DOHH2 (cell line): ENCODE measurements around the gene DOCK8.

Source experiments
- H3F3A ChIP-seq: fragments of 200-600 bp; sonication (generic), shearing (Covaris generic); 2 replicates; pipeline ENCODE4 v1.6.0; 2016; ENCODE audit warnings: antibody characterized with exemption, mild to moderate bottlenecking; ENCODE audit not compliant: control insufficient read depth, insufficient read depth
- H3K27ac ChIP-seq: fragments of 200-600 bp; sonication (generic); 2 replicates; pipeline ENCODE4 v1.5.1; 2014; ENCODE audit warnings: low read depth, mild to moderate bottlenecking, low read length, moderate library complexity
- H3K27me3 ChIP-seq: fragments of 200-600 bp; sonication (generic); 2 replicates; pipeline ENCODE4 v1.6.1; 2014; ENCODE audit warnings: mild to moderate bottlenecking, low read length, mixed read lengths; ENCODE audit not compliant: control insufficient read depth
- H3K36me3 ChIP-seq: fragments of 200-600 bp; sonication (generic); 2 replicates; pipeline ENCODE4 v1.6.1; 2014; ENCODE audit warnings: mild to moderate bottlenecking, low read length, moderate library complexity, mixed read lengths; ENCODE audit not compliant: control insufficient read depth
- H3K4me1 ChIP-seq: fragments of 200-600 bp; sonication (generic); 2 replicates; pipeline ENCODE4 v1.6.1; 2014; ENCODE audit warnings: mild to moderate bottlenecking, low read length, mixed read lengths; ENCODE audit not compliant: control insufficient read depth
- H3K4me2 ChIP-seq: fragments of 200-600 bp; sonication (generic); 2 replicates; pipeline ENCODE4 v1.6.0; 2014; ENCODE audit warnings: mild to moderate bottlenecking, low read length, moderate library complexity
- H3K4me3 ChIP-seq: fragments of 200-600 bp; sonication (generic); 2 replicates; pipeline ENCODE4 v1.5.1; 2014; ENCODE audit warnings: mild to moderate bottlenecking, low read length, mixed read lengths
- H3K79me2 ChIP-seq: fragments of 200-600 bp; sonication (generic); 2 replicates; pipeline ENCODE4 v1.6.1; 2014; ENCODE audit warnings: mild to moderate bottlenecking, low read length, mixed read lengths; ENCODE audit not compliant: control insufficient read depth
- H3K9me2 ChIP-seq: fragments of 200-600 bp; sonication (generic); replicated peaks from 2 replicates; pipeline ENCODE4 v1.6.1; 2014; ENCODE audit warnings: mild to moderate bottlenecking, low read length, mixed read lengths; ENCODE audit not compliant: control insufficient read depth
- H3K9me3 ChIP-seq: fragments of 200-600 bp; sonication (generic); 2 replicates; pipeline ENCODE4 v1.6.1; 2014; ENCODE audit warnings: antibody characterized with exemption, low read length, mixed read lengths; ENCODE audit not compliant: control insufficient read depth, insufficient read depth
- H4K20me1 ChIP-seq: fragments of 200-600 bp; sonication (generic); 2 replicates; pipeline ENCODE4 v1.6.0; 2014; ENCODE audit warnings: low read depth, mild to moderate bottlenecking, antibody characterized with exemption, low read length, moderate library complexity; ENCODE audit not compliant: control insufficient read depth, insufficient read depth
- EZH2phosphoT487 ChIP-seq: fragments of 200-600 bp; sonication (generic); IDR thresholded peaks from 2 replicates; pipeline ENCODE4 v1.6.1; 2017; ENCODE audit warnings: borderline replicate concordance, mild to moderate bottlenecking, antibody characterized with exemption, low read length, moderate library complexity, mixed read lengths
- TF ChIP-seq, protein P1 (sequence below): fragments of 200-600 bp; sonication (generic); IDR thresholded peaks from one replicate; pipeline ENCODE4 v1.5.1; 2014; ENCODE audit warnings: antibody characterized with exemption, mild to moderate bottlenecking, low read depth, low read length; ENCODE audit not compliant: poor library complexity, severe bottlenecking

DOCK8 gene

DNA sequence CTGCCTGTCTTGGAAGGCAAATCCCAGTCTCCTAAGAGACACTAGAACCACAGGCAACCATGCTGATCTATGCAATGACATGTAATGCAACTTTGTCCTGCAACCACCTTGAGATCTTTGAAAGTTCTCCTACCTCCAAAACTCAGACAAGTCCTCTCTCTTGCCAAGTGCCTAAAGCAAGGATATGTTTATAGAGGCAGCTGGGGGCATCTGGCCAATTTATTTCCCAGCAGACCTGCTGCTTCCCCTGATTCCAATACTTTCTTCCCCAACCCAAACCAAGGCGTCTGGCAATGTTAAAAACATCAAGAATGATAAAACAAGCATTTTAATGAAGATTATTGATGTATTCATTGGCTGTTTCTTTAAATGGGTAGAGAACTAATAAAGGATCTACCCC, 138.4 kb downstream of the DOCK8 start:
- Histone ChIP-seq H3K79me2 (no peaks in the 10 kb centered on the region), H3K4me3 (no peak overlapping the region), H3K27ac (no peak overlapping the region), H4K20me1 (no peaks in the 10 kb centered on the region; the same call in 1 of the 2 replicates), H3K36me3 (peaks cover 15% of the 10 kb centered on the region), H3K4me1 (no peaks in the 10 kb centered on the region), H3K9me2 (no peaks in the 10 kb centered on the region), H3F3A (no peaks in the 10 kb centered on the region), H3K4me2 (no peak overlapping the region), H3K9me3 (no peaks in the 10 kb centered on the region), H3K27me3 (no peaks in the 10 kb centered on the region)
- TF ChIP-seq, protein P1, sequence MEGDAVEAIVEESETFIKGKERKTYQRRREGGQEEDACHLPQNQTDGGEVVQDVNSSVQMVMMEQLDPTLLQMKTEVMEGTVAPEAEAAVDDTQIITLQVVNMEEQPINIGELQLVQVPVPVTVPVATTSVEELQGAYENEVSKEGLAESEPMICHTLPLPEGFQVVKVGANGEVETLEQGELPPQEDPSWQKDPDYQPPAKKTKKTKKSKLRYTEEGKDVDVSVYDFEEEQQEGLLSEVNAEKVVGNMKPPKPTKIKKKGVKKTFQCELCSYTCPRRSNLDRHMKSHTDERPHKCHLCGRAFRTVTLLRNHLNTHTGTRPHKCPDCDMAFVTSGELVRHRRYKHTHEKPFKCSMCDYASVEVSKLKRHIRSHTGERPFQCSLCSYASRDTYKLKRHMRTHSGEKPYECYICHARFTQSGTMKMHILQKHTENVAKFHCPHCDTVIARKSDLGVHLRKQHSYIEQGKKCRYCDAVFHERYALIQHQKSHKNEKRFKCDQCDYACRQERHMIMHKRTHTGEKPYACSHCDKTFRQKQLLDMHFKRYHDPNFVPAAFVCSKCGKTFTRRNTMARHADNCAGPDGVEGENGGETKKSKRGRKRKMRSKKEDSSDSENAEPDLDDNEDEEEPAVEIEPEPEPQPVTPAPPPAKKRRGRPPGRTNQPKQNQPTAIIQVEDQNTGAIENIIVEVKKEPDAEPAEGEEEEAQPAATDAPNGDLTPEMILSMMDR, result no peak
- TF ChIP-seq EZH2phosphoT487, result no peak

DNA sequence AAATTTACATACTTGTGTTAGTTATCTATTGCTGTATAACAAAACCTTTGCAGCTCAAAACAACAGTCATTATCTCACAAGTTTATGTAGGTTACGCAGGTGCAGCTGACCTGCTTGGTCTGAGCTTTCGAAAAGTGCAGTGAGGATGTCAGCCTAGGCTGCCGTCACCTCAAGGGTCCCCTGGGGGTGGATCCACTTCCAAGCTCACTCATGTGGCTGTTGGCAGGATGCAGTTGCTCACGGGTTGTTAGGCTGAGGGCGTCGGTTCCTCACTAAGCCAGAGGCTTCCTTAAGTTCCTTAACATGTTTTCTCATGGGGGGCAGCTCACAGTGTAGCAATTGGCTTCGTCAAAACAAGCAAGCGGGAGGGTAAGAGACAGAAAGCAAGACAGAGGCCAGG, 139.8 kb downstream of the DOCK8 start:
- Histone ChIP-seq H4K20me1 (no peaks in the 10 kb centered on the region; the same call in 1 of the 2 replicates), H3K36me3 (peaks cover 8% of the 10 kb centered on the region; the same call in 1 of the 2 replicates), H3K4me1 (no peaks in the 10 kb centered on the region), H3K27ac (no peak overlapping the region), H3K79me2 (no peaks in the 10 kb centered on the region), H3K4me2 (no peak overlapping the region), H3K9me3 (no peaks in the 10 kb centered on the region), H3K4me3 (no peak overlapping the region), H3K27me3 (no peaks in the 10 kb centered on the region), H3K9me2 (no peaks in the 10 kb centered on the region), H3F3A (no peaks in the 10 kb centered on the region)
- TF ChIP-seq, protein P1, result no peak
- TF ChIP-seq EZH2phosphoT487, result no peak

- no peak for TF ChIP-seq EZH2phosphoT487
- TF ChIP-seq, protein P1, result no peak
- no peak overlapping the region for H3K4me2 ChIP-seq
- no peak overlapping the region for H3K4me3 ChIP-seq
- no peaks in the 10 kb centered on the region for H3K9me2 ChIP-seq
- H3K4me1 ChIP-seq, result no peaks in the 10 kb centered on the region
- 0 out of 2 replicates have a peak, but pooled peaks cover 6% of the 10 kb centered on the region for H3K36me3 ChIP-seq
- H3F3A ChIP-seq, result no peaks in the 10 kb centered on the region
- no peaks in the 10 kb centered on the region for H3K79me2 ChIP-seq
- H3K27me3 ChIP-seq, result no peaks in the 10 kb centered on the region
- H3K27ac ChIP-seq, result no peak overlapping the region
- no peaks in the 10 kb centered on the region for H3K9me3 ChIP-seq
- H4K20me1 ChIP-seq, result no peaks in the 10 kb centered on the region; the same call in 1 of the 2 replicates
These were observed 142.9 kb downstream of the DOCK8 start for GRCh38 chr9:357560-357959.
